NOMO-1 treated with dmso at 0.1 percent for 144 hours (cell line): ENCODE measurements around the gene MEX3B.

Experiments
- DNase-seq: peaks from one replicate; lab custom pipeline; 2025; ENCODE audit not compliant: unreplicated experiment; lab: John Stamatoyannopoulos, UW

Gene MEX3B

DNA sequence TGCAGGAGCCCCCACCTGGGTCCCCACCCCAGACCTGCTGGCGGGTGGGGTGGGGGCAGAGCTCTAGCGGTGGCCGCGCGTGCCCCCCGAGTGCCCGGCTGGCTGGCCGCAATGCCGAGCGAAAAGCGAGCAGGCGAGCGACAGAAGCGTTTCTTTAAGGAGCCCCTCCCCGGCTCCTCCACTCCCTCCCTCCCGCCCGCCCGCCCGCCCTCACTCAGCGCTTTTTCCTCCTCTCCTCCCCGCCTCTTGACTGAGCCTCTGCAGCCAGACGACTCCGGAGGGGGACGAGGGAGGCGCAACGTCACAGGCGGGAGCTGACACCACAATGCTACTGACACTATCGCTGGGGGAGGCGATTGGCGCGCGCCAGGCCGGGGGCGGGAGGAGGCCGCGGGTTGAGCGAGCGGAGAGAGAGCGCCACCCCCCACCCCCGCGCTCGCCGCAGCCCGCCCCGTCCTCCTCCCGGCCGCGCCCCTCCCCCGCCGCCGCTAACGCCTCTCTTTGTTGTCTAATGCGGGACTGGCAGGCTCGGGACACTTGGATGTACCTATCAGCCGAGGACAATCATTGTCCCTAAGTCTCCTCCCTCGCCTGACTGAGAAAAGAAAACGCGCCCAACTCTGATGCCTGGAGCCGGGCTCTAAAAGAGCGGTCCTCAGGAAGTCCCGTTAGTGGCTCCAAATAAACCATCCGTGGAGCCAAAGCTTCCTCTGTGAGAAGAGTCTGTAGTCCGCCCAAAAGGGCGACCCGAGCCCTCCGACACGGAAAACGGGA lies at the start of gene MEX3B:
Gene MEX3B (minus strand): TSS at position 127 of the 774 bp plus-strand sequence. CDS start 313 bp downstream, outside the sequence.
- DNase-seq: peak; percentile 89

GRCh38 chr15:82093774-82094211 lies 48.0 kb upstream of the MEX3B start:
- DNase-seq: no peak

DNA sequence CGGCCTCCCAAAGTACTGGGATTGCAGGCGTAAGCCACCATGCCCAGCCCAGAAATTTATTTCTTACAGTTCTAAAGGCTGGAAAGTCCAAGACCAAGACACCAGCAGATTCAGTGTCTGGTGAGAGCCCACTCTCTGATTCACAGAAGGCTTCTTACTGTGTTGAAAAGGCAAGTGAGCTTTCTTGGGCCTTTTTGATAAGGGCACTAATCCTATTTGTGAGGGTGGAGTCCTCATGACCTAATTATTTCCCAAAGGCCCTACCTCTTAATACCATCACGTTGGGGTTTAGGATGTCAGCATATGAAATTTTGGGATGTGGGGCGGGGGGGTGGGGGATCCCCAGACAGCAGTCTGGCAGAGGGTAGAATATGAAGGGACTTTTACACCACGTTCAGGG lies 47.5 kb upstream of the MEX3B start:
- no peak for DNase-seq

DNA sequence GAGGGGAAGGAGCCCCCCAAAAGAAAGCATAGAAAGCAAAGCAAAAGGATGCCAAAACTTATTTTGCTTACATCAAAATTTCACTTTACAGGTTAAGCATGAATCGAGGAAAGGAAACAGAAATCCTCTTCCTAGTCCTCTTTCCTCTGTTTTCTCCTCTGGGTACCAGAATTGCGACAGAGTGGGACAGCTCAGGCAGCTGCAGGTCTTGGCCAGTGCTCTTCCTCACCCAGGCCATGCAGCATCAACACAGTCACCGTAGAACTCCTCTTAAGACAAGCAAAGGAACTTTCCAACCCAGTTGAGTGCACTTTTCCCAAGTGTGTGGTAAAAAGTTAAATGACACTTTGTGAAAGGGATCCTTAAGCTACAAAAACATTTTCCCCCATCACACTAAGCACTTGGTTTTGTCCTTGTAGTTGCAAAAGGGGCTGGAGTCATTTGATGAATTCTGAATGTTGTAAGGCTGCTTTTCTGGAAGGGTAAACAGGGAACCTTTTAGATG lies 45.9 kb upstream of the MEX3B start:
- no peak for DNase-seq

- no peak for DNase-seq
Measured at GRCh38 chr15:82086243-82086995, 40.6 kb upstream of the MEX3B start.

GRCh38 chr15:82081914-82082762 lies 36.3 kb upstream of the MEX3B start:
- DNase-seq: no peak

GRCh38 chr15:82080774-82081173 lies 35.0 kb upstream of the MEX3B start:
- DNase-seq: no peak

GRCh38 chr15:82079736-82080135 lies 33.9 kb upstream of the MEX3B start:
- DNase-seq: no peak

DNA sequence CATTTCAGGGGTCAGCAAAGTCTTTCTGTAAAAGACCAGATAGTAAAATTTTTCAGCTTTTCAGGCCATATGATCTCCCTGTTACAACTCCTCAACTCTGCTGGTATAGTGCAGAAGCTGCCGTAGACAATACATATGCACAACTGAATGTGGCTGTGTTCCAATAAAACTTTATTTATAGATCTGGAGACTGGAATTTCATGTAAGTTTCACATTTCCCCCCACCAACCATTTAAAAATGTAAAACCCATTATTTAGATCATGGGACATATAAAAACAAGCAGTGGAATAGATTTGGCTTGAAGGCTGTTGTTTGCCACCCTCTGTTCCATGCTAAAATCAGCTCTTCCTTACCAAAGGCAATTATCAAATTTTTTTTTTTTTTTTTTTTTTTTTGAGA lies 28.8 kb upstream of the MEX3B start:
- DNase-seq: no peak

- DNase-seq: no peak
Measured at GRCh38 chr15:82072926-82073537, 27.2 kb upstream of the MEX3B start.

- no peak for DNase-seq
Measured at GRCh38 chr15:82066455-82066854, 20.6 kb upstream of the MEX3B start.

DNA sequence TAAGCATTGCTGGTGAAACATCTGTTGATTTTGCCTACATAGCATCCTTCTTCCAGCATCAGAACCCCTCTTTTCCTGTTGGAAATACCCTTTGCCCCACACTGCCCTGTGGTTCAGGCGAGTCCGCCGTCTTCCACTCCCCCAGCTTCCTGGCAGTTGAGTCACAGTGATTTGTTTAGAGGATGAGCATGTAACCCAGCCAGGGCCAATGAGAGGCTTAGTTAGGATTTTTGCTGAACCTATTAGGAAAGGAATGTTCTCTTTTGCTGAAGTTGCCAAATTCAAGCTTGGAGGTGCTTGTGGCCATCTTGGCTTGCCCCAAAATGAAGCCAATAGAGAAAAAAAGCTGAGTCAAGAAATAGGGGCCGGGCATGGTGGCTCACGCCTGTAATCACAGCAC lies 19.0 kb upstream of the MEX3B start:
- DNase-seq: no peak

DNA sequence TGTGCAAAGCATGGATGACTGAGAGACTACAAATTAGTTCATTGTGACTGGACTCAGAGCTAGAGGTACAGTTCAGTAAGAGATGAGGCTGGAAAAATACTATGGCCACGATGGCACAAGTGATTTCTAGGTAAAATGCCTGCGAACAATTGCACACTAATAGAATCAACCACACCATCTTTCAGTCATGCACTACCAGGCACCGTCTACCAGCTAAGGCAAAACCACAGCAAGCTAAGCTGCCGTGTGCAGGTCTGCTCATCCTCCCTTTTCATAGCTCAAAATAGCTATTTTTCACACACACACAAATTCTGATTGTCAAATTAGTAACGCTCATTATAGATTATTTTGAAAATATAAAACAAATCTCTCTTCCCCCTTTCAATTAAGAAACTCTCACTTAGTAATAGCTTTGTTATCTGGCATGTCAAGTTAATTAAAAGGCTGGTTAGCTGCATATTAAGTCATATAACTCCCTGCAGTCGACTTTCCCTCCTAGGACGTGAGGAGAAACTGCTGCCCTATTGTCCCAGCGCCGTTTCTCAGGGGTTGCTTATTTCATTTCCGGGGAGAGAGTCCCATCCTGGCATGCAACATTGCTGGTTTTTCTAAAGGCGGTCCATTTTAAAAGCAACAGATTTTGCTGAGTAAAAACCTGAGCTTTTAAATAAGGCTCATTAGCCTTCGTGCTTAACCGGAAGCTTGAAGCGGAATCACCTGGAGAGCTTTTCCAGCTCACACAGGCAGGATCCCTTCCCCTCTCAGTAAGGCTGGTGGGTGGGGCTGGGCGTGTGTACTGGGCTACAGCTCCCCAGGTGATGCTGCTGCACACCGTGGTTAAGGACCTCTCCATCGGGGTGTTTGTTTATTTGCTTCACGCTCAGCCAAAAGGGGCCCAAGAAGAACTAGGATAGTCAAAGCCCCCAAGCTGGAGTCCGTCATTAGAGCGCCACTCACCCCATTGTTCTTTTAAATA lies 16.9 kb upstream of the MEX3B start:
- DNase-seq: no peak

GRCh38 chr15:82060817-82061216 lies 15.0 kb upstream of the MEX3B start:
- DNase-seq: no peak

DNA sequence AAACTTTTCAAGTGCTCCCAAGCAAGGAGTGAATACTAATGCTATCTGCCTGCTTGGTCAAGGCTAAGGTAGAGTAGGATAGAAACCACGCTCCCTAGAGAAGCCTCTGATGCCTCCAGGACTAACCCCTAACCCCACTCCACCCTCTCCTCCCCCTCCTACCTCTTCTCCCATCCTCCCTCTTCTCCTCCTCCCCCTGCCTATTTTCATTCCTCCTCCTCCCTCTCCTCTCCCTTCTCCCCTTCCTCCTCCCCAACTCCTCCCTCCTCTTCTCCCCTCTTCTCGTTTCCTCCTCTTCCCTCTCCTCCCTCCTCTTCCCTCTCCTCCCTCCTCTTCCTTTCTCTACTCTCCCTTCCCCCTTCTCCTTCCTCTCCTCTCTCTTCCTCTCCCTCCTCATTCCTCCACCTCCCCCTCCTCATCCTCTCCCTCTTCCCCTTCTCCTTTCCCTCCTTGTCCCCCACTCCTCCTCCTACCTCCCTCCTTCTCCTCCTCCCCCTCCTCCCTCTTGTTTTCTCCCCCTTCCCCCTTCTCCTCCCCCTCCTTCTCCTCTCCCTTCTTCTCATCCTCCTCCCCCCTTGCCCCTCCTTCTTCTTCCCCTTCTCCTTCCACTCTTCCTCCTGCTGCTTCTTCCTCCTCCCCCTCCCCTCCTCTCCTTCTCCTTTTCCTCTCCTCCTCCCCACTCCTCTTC lies 12.8 kb upstream of the MEX3B start:
- no peak for DNase-seq

GRCh38 chr15:82058026-82058425 lies 12.2 kb upstream of the MEX3B start:
- DNase-seq: no peak

DNA sequence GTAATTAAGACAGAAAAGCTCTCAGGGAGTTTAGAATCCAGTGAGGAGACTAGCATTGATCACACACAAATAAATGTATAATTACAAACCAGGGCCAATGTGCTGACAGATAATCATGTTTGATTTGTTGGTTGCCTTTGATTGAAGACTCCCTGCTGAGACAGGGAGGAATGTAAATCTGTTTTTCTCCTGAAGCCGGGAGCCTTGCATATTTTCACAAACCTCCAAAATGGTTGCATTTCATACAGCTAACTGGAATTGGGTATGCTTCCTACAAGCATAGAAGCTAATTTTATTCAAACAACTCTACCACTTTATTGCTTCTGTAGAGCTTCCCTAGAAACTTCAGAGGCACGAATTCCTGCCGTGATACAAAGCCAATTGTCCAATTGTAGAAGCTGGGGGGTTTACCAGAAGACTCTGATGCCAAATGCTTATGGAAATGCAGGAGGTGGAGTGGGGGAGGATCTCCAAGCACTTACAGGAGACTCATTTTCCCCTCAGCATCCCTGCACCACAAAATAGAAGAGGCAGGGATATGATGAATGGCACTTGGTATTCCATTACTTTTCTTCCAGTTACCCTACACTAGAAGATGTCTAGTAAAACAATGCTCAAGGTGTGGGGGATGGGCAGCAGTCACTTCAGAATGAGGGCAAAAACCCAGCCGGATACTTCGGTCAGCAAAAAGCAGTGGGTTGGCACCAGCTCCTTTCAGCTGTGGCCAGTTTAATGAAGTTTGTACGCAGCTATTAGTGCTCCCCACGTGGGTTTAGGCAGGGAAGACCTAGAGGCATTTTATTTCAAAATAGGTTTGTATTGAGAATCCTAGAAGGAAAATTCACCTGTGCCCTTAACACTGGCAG lies 11.4 kb upstream of the MEX3B start:
- no peak for DNase-seq

- no peak for DNase-seq
Measured at GRCh38 chr15:82052751-82053150, 6.9 kb upstream of the MEX3B start.
